SH-SY5Y (cell line): ENCODE results near the gene NOS3.

ENCODE experiments used
- GATA2 ChIP-seq: IDR thresholded peaks from 2 replicates; pipeline ENCODE4 v1.6.1; 2011; ENCODE audit warnings: mild to moderate bottlenecking, low read depth, low read length
- GATA3 ChIP-seq: IDR thresholded peaks from 2 replicates; pipeline ENCODE4 v1.6.1; 2011; ENCODE audit warnings: low read depth, mild to moderate bottlenecking, low read length, moderate library complexity

- TF ChIP-seq GATA2: no peak
- no peak for TF ChIP-seq GATA3
Measured at GRCh38 chr7:150968734-150969372, 22.0 kb upstream of the NOS3 start.
